Epithelial cell of esophagus (primary cell): ENCODE data around the gene ADGRG7.
A peak's percentile ranks its signal among the peaks of the same experiment; 100 is the strongest.

Experiments used
- DNase-seq: peaks from one replicate; pipeline ENCODE4 v3.0.0; 2010; ENCODE audit warnings: low read depth
- H3K4me3 ChIP-seq: 2 replicates; pipeline ENCODE4 v1.5.1; 2011; ENCODE audit warnings: mild to moderate bottlenecking, low read length, control low read depth
- CTCF ChIP-seq: IDR thresholded peaks from 2 replicates; pipeline ENCODE4 v1.5.1; 2011; ENCODE audit warnings: low read depth, mild to moderate bottlenecking, low read length, control low read depth, inconsistent platforms; ENCODE audit not compliant: insufficient read depth; ENCODE audit errors: missing control alignments

ADGRG7 gene

GRCh38 chr3:100697723-100698285, 88.4 kb downstream of the ADGRG7 start:
- no peak overlapping the region for H3K4me3 ChIP-seq
- DNase-seq = no peak
- TF ChIP-seq CTCF = no peak

GRCh38 chr3:100698736-100699135, 89.3 kb downstream of the ADGRG7 start:
- DNase-seq = no peak
- no peak overlapping the region for H3K4me3 ChIP-seq
- no peak for TF ChIP-seq CTCF

- TF ChIP-seq CTCF = no peak
- no peak overlapping the region for H3K4me3 ChIP-seq
- no peak for DNase-seq
Measured at GRCh38 chr3:100700708-100701107, 91.3 kb downstream of the ADGRG7 start.

- TF ChIP-seq CTCF = no peak
- H3K4me3 ChIP-seq = no peak overlapping the region
- DNase-seq = peak; percentile 83
Measured at GRCh38 chr3:100702082-100702979, 92.9 kb downstream of the ADGRG7 start.

- no peak for DNase-seq
- H3K4me3 ChIP-seq = no peak overlapping the region
- no peak for TF ChIP-seq CTCF
Measured at GRCh38 chr3:100702980-100703345, 93.6 kb downstream of the ADGRG7 start.

- TF ChIP-seq CTCF = no peak
- DNase-seq = no peak
- H3K4me3 ChIP-seq = no peak overlapping the region
Measured at GRCh38 chr3:100703865-100704264, 94.5 kb downstream of the ADGRG7 start.
